ENCODE results near the gene SPN. TPM values are rescaled to one million over a fixed set of nuclear protein-coding genes. Genes with fewer than 3 reads are reported as not detected.
A peak's percentile ranks its signal among the peaks of the same experiment; 100 is the strongest.

The SPN gene
- total and polyA plus RNA-seq, 11 donors: 0.44 to 17.0 (median 1.3) TPM

GRCh38 chr16:29643596-29643995 lies 19.5 kb upstream of the SPN start:
- Histone ChIP-seq H3K36me3 (no peaks in the 10 kb centered on the region), H3K4me3 (no peak overlapping the region), H3K27ac (no peak overlapping the region), H3K4me1 (peaks cover 0 to 26% (median 0%) of the 10 kb centered on the region in 12 donors), H3K27me3 (no peaks in the 10 kb centered on the region), H3K9me3 (no peaks in the 10 kb centered on the region)
- intact Hi-C loops (cut with DNase I): no loop called here
- DNase-seq: no peak
- no peak for ATAC-seq
- WGBS, 4 donors: 88 to 93% (median 91%) methylated on average over 7 of the region's 7 CpGs
- TF ChIP-seq CTCF (IDR thresholded peaks at IDR 0.05): no peak
- no peak for TF ChIP-seq POLR2A (IDR thresholded peaks at IDR 0.05)

GRCh38 chr16:29644338-29644857 lies 18.6 kb upstream of the SPN start:
- DNase-seq (no peak), ATAC-seq (peak in 1 of 4 donors; percentile 26)
- Histone ChIP-seq H3K27ac (peak overlapping the region in 1 of 12 donors; percentile 75), H3K36me3 (no peaks in the 10 kb centered on the region), H3K4me1 (peaks cover 0 to 26% (median 0%) of the 10 kb centered on the region in 12 donors), H3K27me3 (no peaks in the 10 kb centered on the region), H3K9me3 (no peaks in the 10 kb centered on the region), H3K4me3 (no peak overlapping the region)
- WGBS, 4 donors: 83 to 90% (median 87%) methylated on average over 9 of the region's 9 CpGs
- intact Hi-C loops (cut with DNase I): no loop called here
- TF ChIP-seq POLR2A (IDR thresholded peaks at IDR 0.05) (no peak), CTCF (IDR thresholded peaks at IDR 0.05) (no peak)

GRCh38 chr16:29644973-29645693 lies 17.9 kb upstream of the SPN start:
- peaks cover 0 to 26% (median 0%) of the 10 kb centered on the region in 12 donors for H3K4me1 ChIP-seq
- H3K27me3 ChIP-seq: no peaks in the 10 kb centered on the region
- H3K4me3 ChIP-seq: no peak overlapping the region
- no peaks in the 10 kb centered on the region for H3K9me3 ChIP-seq
- DNase-seq (no peak), ATAC-seq (no peak)
- no peaks in the 10 kb centered on the region for H3K36me3 ChIP-seq
- WGBS, 4 donors: 65 to 71% (median 68%) methylated on average over 4 of the region's 4 CpGs
- H3K27ac ChIP-seq: peak overlapping the region in 1 of 12 donors; percentile 75
- intact Hi-C loops (cut with DNase I): no loop called here
- no peak for TF ChIP-seq CTCF (IDR thresholded peaks at IDR 0.05)
- TF ChIP-seq POLR2A (IDR thresholded peaks at IDR 0.05): no peak

- no peaks in the 10 kb centered on the region for H3K27me3 ChIP-seq
- H3K27ac ChIP-seq: peak overlapping the region in 1 of 12 donors; percentile 75
- H3K4me3 ChIP-seq: no peak overlapping the region
- no peaks in the 10 kb centered on the region for H3K9me3 ChIP-seq
- DNase-seq (no peak), ATAC-seq (peak in 1 of 4 donors; percentile 42)
- intact Hi-C loops (cut with DNase I): no loop called here
- peaks cover 0 to 26% (median 0%) of the 10 kb centered on the region in 12 donors for H3K4me1 ChIP-seq
- no peak for TF ChIP-seq CTCF (IDR thresholded peaks at IDR 0.05)
- no peak for TF ChIP-seq POLR2A (IDR thresholded peaks at IDR 0.05)
- WGBS, 4 donors: 64 to 78% (median 73%) methylated on average over 4 of the region's 4 CpGs
- H3K36me3 ChIP-seq: no peaks in the 10 kb centered on the region
Observed at GRCh38 chr16:29645694-29646187, 17.3 kb upstream of the SPN start.
